H1 (cell line): ENCODE results near the gene DNAJB8. TPM values are rescaled to one million over a fixed set of nuclear protein-coding genes. Genes with fewer than 3 reads are reported as not detected.

Experiments used
- ASH2L ChIP-seq: fragments of 200-600, 300-600 bp; sonication (generic); IDR thresholded peaks from one replicate; pipeline ENCODE4 v1.7.1; 2017; ENCODE audit warnings: low read length
- CEBPB ChIP-seq: IDR thresholded peaks from 2 replicates; pipeline ENCODE4 v1.6.1; 2012; ENCODE audit warnings: low read depth, low read length
- CHD7 ChIP-seq: fragments of 300-600 bp; sonication (generic); IDR thresholded peaks from 2 replicates; pipeline ENCODE4 v1.7.1; 2012; ENCODE audit warnings: low read length, moderate library complexity, mild to moderate bottlenecking, inconsistent platforms; ENCODE audit not compliant: insufficient replicate concordance
- CTBP2 ChIP-seq: IDR thresholded peaks from 2 replicates; pipeline ENCODE4 v1.7.0; 2011; ENCODE audit warnings: borderline replicate concordance, mild to moderate bottlenecking, moderate library complexity, mixed read lengths, low read length; ENCODE audit not compliant: insufficient read depth, insufficient read length
- CTCF ChIP-seq, 3 experiments: IDR thresholded peaks; 1 replicate in 2 of 3; 2 replicates in 1 of 3; pipeline versions ENCODE4 v1.5.1 to v1.6.1; 2011; ENCODE audit warnings: low read length in 3 of 3, mild to moderate bottlenecking in 3 of 3, inconsistent platforms in 2 of 3, low read depth in 1 of 3, moderate library complexity in 1 of 3; ENCODE audit not compliant: insufficient read depth in 1 of 3; ENCODE audit errors: control extremely low read depth in 1 of 3
- EGR1 ChIP-seq: IDR thresholded peaks from 2 replicates; pipeline ENCODE4 v1.6.1; 2011; ENCODE audit warnings: low read depth, low read length, borderline replicate concordance
- HDAC6 ChIP-seq: IDR thresholded peaks from one replicate; pipeline ENCODE4 v1.7.1; 2012; ENCODE audit warnings: low read depth, mild to moderate bottlenecking, inconsistent platforms, low read length, moderate library complexity
- JUN ChIP-seq: IDR thresholded peaks from 2 replicates; pipeline ENCODE4 v1.6.1; 2011; ENCODE audit warnings: low read depth, mild to moderate bottlenecking, improper control_type of control experiment, low read length
- SIRT6 ChIP-seq: IDR thresholded peaks from one replicate; pipeline ENCODE4 v1.7.1; 2012; ENCODE audit warnings: low read length, inconsistent platforms
- polyA plus RNA-seq, 7 experiments: library from polyadenylated mRNA; depleted of rRNA in 3 of 7; stranded (reverse) in 5 of 7; unstranded in 2 of 7; fragments of >200 nt in 5 of 7; fragments of 200-250 nt in 2 of 7; gene quantifications; 1 replicate in 5 of 7; 2 replicates in 1 of 7; 4 replicates in 1 of 7; pipeline versions ENCODE4 v1.2.1 to v1.2.3, GENCODE V29; 2011 to 2013; ENCODE audit warnings: missing spikeins in 2 of 7, mixed read lengths in 2 of 7
- total RNA-seq: library from RNA; stranded (reverse); fragmentation: NEBNext Ultra II Directional; extraction: Animal tissue kit (Norgen Biotek cat#: 25700); gene quantifications from 2 replicates; pipeline ENCODE4 v1.2.1, GENCODE V29; 2021

DNAJB8 gene
- total and polyA plus RNA-seq, 2 of the 8 experiments (the other 6 are each of a cell fraction or from before 2014, with no cell fraction given) = not detected

- no peak for TF ChIP-seq CHD7
- TF ChIP-seq CTBP2 = no peak
- TF ChIP-seq CEBPB = no peak
- TF ChIP-seq CTCF (IDR thresholded peaks at IDR 0.05; ENCODE audit: control extremely low read depth in 1 of 3, insufficient read depth in 1 of 3, low read depth in 1 of 3, low read length in 3 of 3) = no peak
- TF ChIP-seq ASH2L = no peak
- TF ChIP-seq EGR1 = no peak
- no peak for TF ChIP-seq SIRT6
- no peak for TF ChIP-seq JUN
- TF ChIP-seq HDAC6 = no peak
These were observed 13.9 kb downstream of the DNAJB8 start (continued) for GRCh38 chr3:128452678-128453275.
